ENCODE measurements around the gene SLC26A4.

Gene SLC26A4

DNA sequence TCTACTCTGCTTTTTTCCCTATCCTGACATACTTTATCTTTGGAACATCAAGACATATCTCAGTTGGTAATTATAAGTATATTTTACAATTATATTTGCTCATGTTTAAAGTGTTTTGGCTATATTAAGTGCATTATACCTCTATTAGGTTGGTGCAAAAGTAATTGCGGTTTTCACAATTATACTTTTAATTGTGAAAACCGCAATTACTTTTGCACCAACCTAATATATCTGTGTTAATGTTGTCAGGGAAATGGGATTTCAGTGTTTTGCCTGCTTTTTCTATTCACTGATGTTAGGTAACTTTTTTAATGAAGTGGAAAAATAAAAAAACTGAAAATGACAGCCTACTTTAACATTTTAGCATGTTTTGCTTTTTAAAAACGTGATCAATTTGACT is 11.6 kb downstream of the SLC26A4 start:
- Histone ChIP-seq H3K36me3 (ENCODE audit: insufficient read depth, low read length) (no peaks in the 10 kb centered on the region), H3K27me3 (ENCODE audit: insufficient read depth, low read length, poor library complexity) (no peaks in the 10 kb centered on the region), H3K9ac (ENCODE audit: low read depth, low read length) (no peak overlapping the region), H3K27ac (ENCODE audit: low read length) (no peak overlapping the region), H2AFZ (ENCODE audit: low read depth, low read length) (no peak overlapping the region), H3K4me2 (ENCODE audit: insufficient read depth, low read length) (no peak overlapping the region), H4K20me1 (ENCODE audit: insufficient read depth, low read length) (no peaks in the 10 kb centered on the region), H3K4me1 (ENCODE audit: insufficient read depth, low read length) (no peaks in the 10 kb centered on the region), H3K9me3 (ENCODE audit: insufficient read depth, low read length, severe bottlenecking) (no peaks in the 10 kb centered on the region), H3K4me3 (ENCODE audit: low read depth in 1 of 2, low read length in 2 of 2) (no peak overlapping the region), H3K79me2 (ENCODE audit: insufficient read depth, low read length) (no peaks in the 10 kb centered on the region)
- ATAC-seq (ENCODE audit: insufficient read depth, low read depth) = no peak
- TF ChIP-seq, protein P1, sequence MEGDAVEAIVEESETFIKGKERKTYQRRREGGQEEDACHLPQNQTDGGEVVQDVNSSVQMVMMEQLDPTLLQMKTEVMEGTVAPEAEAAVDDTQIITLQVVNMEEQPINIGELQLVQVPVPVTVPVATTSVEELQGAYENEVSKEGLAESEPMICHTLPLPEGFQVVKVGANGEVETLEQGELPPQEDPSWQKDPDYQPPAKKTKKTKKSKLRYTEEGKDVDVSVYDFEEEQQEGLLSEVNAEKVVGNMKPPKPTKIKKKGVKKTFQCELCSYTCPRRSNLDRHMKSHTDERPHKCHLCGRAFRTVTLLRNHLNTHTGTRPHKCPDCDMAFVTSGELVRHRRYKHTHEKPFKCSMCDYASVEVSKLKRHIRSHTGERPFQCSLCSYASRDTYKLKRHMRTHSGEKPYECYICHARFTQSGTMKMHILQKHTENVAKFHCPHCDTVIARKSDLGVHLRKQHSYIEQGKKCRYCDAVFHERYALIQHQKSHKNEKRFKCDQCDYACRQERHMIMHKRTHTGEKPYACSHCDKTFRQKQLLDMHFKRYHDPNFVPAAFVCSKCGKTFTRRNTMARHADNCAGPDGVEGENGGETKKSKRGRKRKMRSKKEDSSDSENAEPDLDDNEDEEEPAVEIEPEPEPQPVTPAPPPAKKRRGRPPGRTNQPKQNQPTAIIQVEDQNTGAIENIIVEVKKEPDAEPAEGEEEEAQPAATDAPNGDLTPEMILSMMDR (IDR thresholded peaks at IDR 0.05; ENCODE audit: borderline replicate concordance, extremely low read depth, low read length, poor library complexity, severe bottlenecking) = no peak
- no peak for TF ChIP-seq EZH2 (IDR thresholded peaks at IDR 0.05; ENCODE audit: borderline replicate concordance, low read depth, low read length, severe bottlenecking)
- DNase-seq = no peak

- ATAC-seq (ENCODE audit: insufficient read depth, low read depth) (no peak), DNase-seq (no peak)
- Histone ChIP-seq H2AFZ (ENCODE audit: low read depth, low read length) (no peak overlapping the region), H3K4me3 (ENCODE audit: low read depth in 1 of 2, low read length in 2 of 2) (no peak overlapping the region), H3K79me2 (ENCODE audit: insufficient read depth, low read length) (no peaks in the 10 kb centered on the region), H3K36me3 (ENCODE audit: insufficient read depth, low read length) (no peaks in the 10 kb centered on the region), H3K27ac (ENCODE audit: low read length) (no peak overlapping the region), H3K9ac (ENCODE audit: low read depth, low read length) (no peak overlapping the region), H3K27me3 (ENCODE audit: insufficient read depth, low read length, poor library complexity) (no peaks in the 10 kb centered on the region), H3K9me3 (ENCODE audit: insufficient read depth, low read length, severe bottlenecking) (no peaks in the 10 kb centered on the region), H3K4me1 (ENCODE audit: insufficient read depth, low read length) (no peaks in the 10 kb centered on the region), H4K20me1 (ENCODE audit: insufficient read depth, low read length) (no peaks in the 10 kb centered on the region), H3K4me2 (ENCODE audit: insufficient read depth, low read length) (no peak overlapping the region)
- TF ChIP-seq, protein P1 (IDR thresholded peaks at IDR 0.05; ENCODE audit: borderline replicate concordance, extremely low read depth, low read length, poor library complexity, severe bottlenecking) = no peak
- no peak for TF ChIP-seq EZH2 (IDR thresholded peaks at IDR 0.05; ENCODE audit: borderline replicate concordance, low read depth, low read length, severe bottlenecking)
Measured at GRCh38 chr7:107676249-107676648, 15.6 kb downstream of the SLC26A4 start.

DNA sequence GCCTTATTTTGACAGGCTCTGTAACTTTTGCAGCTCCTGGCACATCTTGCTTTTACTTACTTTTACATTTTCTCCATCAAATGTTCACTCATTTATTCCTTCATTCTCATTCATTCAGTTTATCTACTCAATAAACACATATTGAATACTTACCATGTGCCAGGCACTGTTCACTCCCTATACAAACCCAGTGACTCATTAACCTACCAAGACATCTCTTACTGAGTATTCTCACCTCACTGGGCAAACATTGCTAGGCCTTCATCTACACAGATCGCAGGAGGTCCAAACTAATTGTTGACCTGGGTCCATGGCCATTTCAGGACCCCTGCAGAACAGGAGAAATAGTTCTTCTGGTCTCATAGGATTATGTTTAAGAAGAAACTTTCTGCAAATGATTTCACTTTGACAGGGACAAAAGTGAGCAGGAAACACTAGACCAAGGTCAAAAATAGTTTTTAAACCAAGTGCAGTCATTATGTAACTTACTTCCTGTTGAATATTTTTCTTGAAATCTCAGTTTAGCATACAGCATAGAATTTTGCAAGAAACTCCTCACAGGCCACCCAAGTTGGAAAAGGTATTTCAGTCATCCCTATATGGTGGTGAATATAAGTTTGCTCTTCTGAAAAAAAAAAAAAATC is 17.6 kb downstream of the SLC26A4 start:
- Histone ChIP-seq H3K9me3 (ENCODE audit: insufficient read depth, low read length, severe bottlenecking) (no peaks in the 10 kb centered on the region), H3K4me3 (ENCODE audit: low read depth in 1 of 2, low read length in 2 of 2) (no peak overlapping the region), H3K27me3 (ENCODE audit: insufficient read depth, low read length, poor library complexity) (no peaks in the 10 kb centered on the region), H4K20me1 (ENCODE audit: insufficient read depth, low read length) (no peaks in the 10 kb centered on the region), H3K27ac (ENCODE audit: low read length) (no peak overlapping the region), H3K4me2 (ENCODE audit: insufficient read depth, low read length) (no peak overlapping the region), H3K36me3 (ENCODE audit: insufficient read depth, low read length) (no peaks in the 10 kb centered on the region), H2AFZ (ENCODE audit: low read depth, low read length) (no peak overlapping the region), H3K79me2 (ENCODE audit: insufficient read depth, low read length) (no peaks in the 10 kb centered on the region), H3K9ac (ENCODE audit: low read depth, low read length) (no peak overlapping the region), H3K4me1 (ENCODE audit: insufficient read depth, low read length) (no peaks in the 10 kb centered on the region)
- ATAC-seq (ENCODE audit: insufficient read depth, low read depth) = no peak
- TF ChIP-seq, protein P1 (IDR thresholded peaks at IDR 0.05; ENCODE audit: borderline replicate concordance, extremely low read depth, low read length, poor library complexity, severe bottlenecking) = no peak
- DNase-seq = no peak

- ATAC-seq (ENCODE audit: insufficient read depth, low read depth) = no peak
- Histone ChIP-seq H3K9ac (ENCODE audit: low read depth, low read length) (no peak overlapping the region), H4K20me1 (ENCODE audit: insufficient read depth, low read length) (no peaks in the 10 kb centered on the region), H3K27me3 (ENCODE audit: insufficient read depth, low read length, poor library complexity) (no peaks in the 10 kb centered on the region), H3K9me3 (ENCODE audit: insufficient read depth, low read length, severe bottlenecking) (no peaks in the 10 kb centered on the region), H3K27ac (ENCODE audit: low read length) (no peak overlapping the region), H3K4me3 (ENCODE audit: low read depth in 1 of 2, low read length in 2 of 2) (no peak overlapping the region), H3K36me3 (ENCODE audit: insufficient read depth, low read length) (no peaks in the 10 kb centered on the region), H3K4me1 (ENCODE audit: insufficient read depth, low read length) (no peaks in the 10 kb centered on the region; the same call in 1 of the 2 replicates), H3K4me2 (ENCODE audit: insufficient read depth, low read length) (no peak overlapping the region), H2AFZ (ENCODE audit: low read depth, low read length) (no peak overlapping the region), H3K79me2 (ENCODE audit: insufficient read depth, low read length) (no peaks in the 10 kb centered on the region)
- TF ChIP-seq EZH2 (IDR thresholded peaks at IDR 0.05; ENCODE audit: borderline replicate concordance, low read depth, low read length, severe bottlenecking) = no peak
- TF ChIP-seq, protein P1 (IDR thresholded peaks at IDR 0.05; ENCODE audit: borderline replicate concordance, extremely low read depth, low read length, poor library complexity, severe bottlenecking) = no peak
- DNase-seq = no peak
Measured at GRCh38 chr7:107680478-107680877, 19.9 kb downstream of the SLC26A4 start.
